Right cardiac atrium (tissue), 5 donors: ENCODE measurements around the gene CCDC92. TPM values are rescaled to one million over a fixed set of nuclear protein-coding genes. Genes with fewer than 3 reads are reported as not detected.

Experiments used
- ATAC-seq, 2 donors: fragments of 200-7000 bp; cut with Tn5 transposase; one replicate each; pipeline versions ENCODE4 v1.8.0 to v1.9.1; 2020; ENCODE audit warnings: moderate library complexity in 2 of 2, mild to moderate bottlenecking in 1 of 2
- DNase-seq, 3 donors: peaks; one replicate each; pipeline ENCODE4 v3.0.0-alpha.2; 2020
- H3K27ac ChIP-seq: one replicate; pipeline ENCODE4 v1.5.1; 2013; ENCODE audit warnings: mild to moderate bottlenecking, low read length, control low read depth, moderate library complexity
- H3K27me3 ChIP-seq: one replicate; pipeline ENCODE4 v1.6.1; 2013; ENCODE audit not compliant: control insufficient read depth, insufficient read depth
- H3K4me1 ChIP-seq: one replicate; pipeline ENCODE4 v1.6.1; 2013; ENCODE audit warnings: low read length; ENCODE audit not compliant: control insufficient read depth, insufficient read depth
- H3K4me3 ChIP-seq: one replicate; pipeline ENCODE4 v1.5.1; 2013; ENCODE audit warnings: low read length, control low read depth
- H3K9me3 ChIP-seq: one replicate; pipeline ENCODE4 v1.6.1; 2013; ENCODE audit warnings: low read length; ENCODE audit not compliant: control insufficient read depth
- WGBS: extraction: QIAGEN DNeasy Blood & Tissue Kit; methylation state at CpG from one replicate; pipeline ENCODE4 v1.1.7; 2013; 5-methylcytosine and 5-hydroxymethylcytosine counted together
- intact Hi-C, 4 donors: fragments of 100-400 bp; cut with DNase I; formaldehyde crosslinking; loops; one replicate each; pipeline versions ENCODE4 v1.11.0 to v1.14.0; 2022 to 2023
- polyA plus RNA-seq: library from polyadenylated mRNA; stranded (reverse); fragments of 200-250 nt; gene quantifications from one replicate; pipeline ENCODE4 v1.2.3, GENCODE V29; 2013
- total RNA-seq, 4 donors: library from RNA; stranded (reverse); fragmentation: NEBNext Ultra II Directional; extraction: Animal tissue kit (Norgen Biotek cat#: 25700); gene quantifications; one replicate each; pipeline ENCODE4 v1.2.1, GENCODE V29; 2021
- donor health status: healthy with polysubstance abuse.
- donor health status: DM: no; HTN: yes; CAD: no.
- donor health status: DM: no; HTN: no; CAD: no.
- donor health status: DM: no; HTN: yes; CAD: no; lungs with severe emphysema.
- donor health status: DM: yes; HTN: yes; CAD: no.

The CCDC92 gene
- total and polyA plus RNA-seq, 5 donors, result 47.5 to 80.0 (median 53.0) TPM

DNA sequence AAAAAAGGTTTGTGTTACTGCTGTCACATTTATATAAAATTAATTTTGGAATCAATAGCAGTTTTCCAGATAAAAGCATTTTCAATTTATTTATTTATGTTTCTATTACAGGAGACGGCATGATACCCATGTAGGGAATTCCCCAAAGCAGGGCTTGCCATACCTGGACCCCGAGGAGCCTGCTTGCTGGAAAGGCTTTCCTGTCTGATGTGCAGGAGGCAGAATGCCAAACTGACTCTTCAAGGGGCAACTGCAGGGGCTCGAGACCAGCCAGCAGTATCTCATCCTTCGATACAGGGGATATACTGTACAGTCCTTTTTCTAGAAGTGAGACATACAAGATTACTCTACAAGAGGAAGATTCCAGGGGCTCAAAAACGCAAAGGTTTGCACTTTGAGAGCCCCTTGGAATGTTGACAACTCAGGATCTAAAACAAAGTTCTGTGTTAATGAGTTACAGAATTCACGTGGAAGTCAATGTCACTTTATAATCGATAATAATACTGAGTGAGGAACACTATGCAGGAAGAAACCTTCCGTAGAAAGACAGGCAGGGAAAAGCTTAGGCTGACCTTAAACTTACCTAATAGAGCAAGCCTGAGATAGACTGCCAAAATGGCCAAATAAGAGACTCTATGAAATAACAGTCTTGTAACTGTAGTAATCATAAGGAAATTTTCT is 38.9 kb upstream of the CCDC92 start:
- intact Hi-C loops, result no loop called here
- Histone ChIP-seq H3K27ac (no peak overlapping the region), H3K9me3 (no peaks in the 10 kb centered on the region), H3K27me3 (no peaks in the 10 kb centered on the region), H3K4me1 (peaks cover 8% of the 10 kb centered on the region), H3K4me3 (no peak overlapping the region)
- 82% methylated on average over 8 of the region's 8 CpGs for WGBS
- ATAC-seq (no peak), DNase-seq (no peak)

DNA sequence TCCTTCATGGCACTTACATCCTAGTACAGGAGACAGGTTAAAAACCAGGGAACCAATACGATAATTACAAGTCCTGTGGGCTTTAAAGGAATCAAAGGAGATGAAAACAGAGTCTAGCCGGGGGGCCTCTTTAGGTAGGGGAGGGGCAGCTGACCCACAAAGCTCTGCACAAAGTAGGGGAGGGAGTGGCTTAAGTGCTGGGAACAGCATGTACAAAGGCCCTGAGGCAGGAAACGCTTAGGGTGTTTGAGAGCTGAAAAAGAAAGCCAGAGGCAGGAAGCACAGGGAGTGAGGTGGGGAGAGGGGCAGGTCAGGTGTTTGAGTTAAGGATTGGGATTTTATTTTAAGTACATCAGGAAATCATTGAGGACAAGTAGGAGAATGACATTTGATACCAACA is 38.1 kb upstream of the CCDC92 start:
- Histone ChIP-seq H3K27ac (no peak overlapping the region), H3K4me1 (peaks cover 11% of the 10 kb centered on the region), H3K4me3 (no peak overlapping the region), H3K27me3 (no peaks in the 10 kb centered on the region), H3K9me3 (no peaks in the 10 kb centered on the region)
- intact Hi-C loops, result no loop called here
- DNase-seq (no peak), ATAC-seq (no peak)
- WGBS, result 88% methylated on average over 3 of the region's 3 CpGs

DNA sequence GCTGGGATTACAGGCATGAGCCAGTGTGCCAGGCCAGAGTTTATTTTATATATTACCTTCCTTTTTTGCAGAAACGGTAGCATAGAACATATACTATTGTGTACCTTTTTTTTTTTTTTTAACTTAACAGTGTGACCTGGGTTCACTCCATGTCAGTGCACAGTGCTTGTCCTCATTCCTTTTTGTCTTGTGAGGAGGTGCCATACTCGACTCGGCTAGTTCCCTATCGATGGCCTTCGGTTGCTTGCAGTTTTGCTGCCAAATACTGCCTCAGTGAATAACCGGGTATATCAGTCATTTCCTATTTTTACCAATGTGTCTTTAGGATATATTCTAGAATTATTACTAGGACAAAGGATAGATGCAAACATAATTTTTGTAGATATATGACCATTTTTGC is 37.1 kb upstream of the CCDC92 start:
- 66% methylated on average over 6 of the region's 6 CpGs for WGBS
- Histone ChIP-seq H3K27ac (no peak overlapping the region), H3K4me1 (peaks cover 11% of the 10 kb centered on the region), H3K27me3 (no peaks in the 10 kb centered on the region), H3K4me3 (no peak overlapping the region), H3K9me3 (no peaks in the 10 kb centered on the region)
- intact Hi-C loops, result no loop called here
- DNase-seq (no peak), ATAC-seq (no peak)

DNA sequence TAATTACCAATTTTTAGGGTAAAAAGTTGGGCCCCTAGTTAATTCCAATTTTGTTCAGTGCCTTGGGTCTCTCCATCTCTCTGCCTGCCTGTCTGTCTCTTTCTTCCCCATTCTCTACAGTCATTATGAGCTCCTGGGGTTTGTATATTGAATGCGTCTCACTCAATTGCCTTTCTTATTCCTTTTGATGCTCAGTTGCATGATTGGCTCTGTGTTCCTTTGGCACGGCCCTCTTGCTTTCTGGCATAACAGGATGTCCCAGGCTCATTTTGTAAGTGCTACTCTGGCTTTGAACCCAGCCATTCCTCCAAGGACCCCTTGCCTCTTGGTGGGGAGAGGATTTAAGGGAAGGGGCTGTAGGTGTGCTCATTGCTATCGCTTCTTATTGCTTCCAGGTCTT is 36.0 kb upstream of the CCDC92 start:
- Histone ChIP-seq H3K27ac (peak overlapping the region; percentile 70), H3K4me1 (peaks cover 18% of the 10 kb centered on the region), H3K4me3 (no peak overlapping the region), H3K9me3 (no peaks in the 10 kb centered on the region), H3K27me3 (no peaks in the 10 kb centered on the region)
- ATAC-seq (peak in 1 of 2 donors; percentile 29), DNase-seq (peak in 1 of 3 donors; percentile 74)
- intact Hi-C loops, result no loop called here
- WGBS, result 64% methylated on average over 3 of the region's 3 CpGs

DNA sequence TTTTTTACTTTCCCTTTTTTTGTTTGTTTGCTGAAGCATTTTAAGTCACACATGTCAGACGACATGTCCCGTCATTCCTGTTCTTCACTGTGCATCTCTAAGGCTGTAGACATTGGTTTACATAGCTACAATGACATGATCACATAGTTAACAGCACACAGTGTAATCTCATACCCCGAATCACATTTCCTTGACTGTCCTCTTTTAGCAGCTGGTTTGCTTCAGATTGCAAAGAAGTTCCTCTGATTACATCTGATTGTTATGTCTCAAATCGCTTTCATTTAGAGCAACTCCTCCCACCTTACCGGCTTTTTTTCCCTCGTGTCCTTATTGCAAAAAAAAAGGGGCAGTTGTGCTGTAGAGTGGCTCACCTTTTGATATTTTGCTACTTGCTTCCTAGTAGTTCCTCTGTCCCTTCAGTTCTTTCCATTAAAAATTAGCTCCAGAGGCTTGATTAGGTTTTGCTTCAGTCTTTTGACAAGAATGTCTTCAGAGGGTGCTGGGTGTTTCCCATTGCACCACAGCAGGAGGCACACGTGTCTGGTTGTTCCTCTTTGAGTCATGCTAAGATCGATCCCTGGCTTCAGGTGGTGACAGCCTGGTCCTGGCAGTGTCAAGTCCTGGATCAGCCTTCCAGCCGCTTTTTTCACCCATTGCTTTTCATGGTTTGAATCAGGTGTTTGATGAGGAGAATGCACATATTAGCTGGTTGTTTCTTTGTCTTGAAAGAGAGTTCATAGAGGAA is 35.4 kb upstream of the CCDC92 start:
- Histone ChIP-seq H3K9me3 (no peaks in the 10 kb centered on the region), H3K4me1 (peaks cover 18% of the 10 kb centered on the region), H3K4me3 (no peak overlapping the region), H3K27me3 (no peaks in the 10 kb centered on the region), H3K27ac (no peak overlapping the region)
- WGBS, result 49% methylated on average over 9 of the region's 9 CpGs
- ATAC-seq (no peak), DNase-seq (no peak)
- intact Hi-C loops, result no loop called here

DNA sequence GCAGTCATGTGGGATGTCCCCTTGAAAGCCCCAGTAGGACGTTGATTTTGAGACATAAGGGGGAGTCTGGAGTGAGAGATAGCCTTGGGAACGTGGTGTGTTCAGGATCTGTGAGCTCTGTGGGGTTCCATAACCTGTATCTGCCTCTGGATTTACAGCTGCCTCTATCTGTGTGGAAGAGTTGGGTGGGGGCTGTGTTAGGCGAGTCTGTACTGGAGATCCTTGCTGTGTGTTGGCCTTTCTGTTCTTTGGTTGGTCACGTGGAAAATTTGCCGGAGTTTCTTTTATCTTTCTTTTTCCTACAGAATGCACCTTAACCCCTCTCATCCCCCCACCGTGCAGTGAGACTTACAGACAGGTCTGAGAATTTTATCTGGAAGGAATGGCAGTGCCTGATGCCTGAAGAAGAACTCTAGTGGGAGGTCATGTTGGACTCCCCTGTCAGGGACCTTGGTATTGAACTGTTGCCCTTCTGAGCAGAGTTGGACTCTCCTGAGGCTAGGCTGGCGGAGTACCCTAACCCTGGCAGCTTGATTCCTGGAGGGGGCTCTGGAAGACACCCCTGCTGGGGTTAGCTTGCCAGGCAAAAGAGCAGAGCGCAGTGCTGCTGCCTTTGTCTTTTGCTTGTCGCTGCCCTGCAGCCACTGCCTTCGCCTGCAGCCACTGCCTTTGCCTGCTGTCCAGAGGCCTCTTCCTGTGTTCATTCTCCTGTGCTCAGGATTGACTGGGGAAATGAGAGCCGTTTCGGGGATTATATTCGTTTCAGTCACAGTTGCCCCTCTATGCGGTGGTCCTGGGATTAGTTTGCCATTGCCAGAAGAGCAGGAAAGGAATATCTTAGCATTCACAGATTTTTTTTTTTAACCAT is 34.4 kb upstream of the CCDC92 start:
- intact Hi-C loops, result no loop called here
- ATAC-seq (no peak), DNase-seq (no peak)
- peaks cover 24% of the 10 kb centered on the region for H3K4me1 ChIP-seq
- no peaks in the 10 kb centered on the region for H3K27me3 ChIP-seq
- WGBS, result 69% methylated on average over 14 of the region's 14 CpGs
- H3K4me3 ChIP-seq, result no peak overlapping the region
- no peaks in the 10 kb centered on the region for H3K9me3 ChIP-seq
- H3K27ac ChIP-seq, result no peak overlapping the region

DNA sequence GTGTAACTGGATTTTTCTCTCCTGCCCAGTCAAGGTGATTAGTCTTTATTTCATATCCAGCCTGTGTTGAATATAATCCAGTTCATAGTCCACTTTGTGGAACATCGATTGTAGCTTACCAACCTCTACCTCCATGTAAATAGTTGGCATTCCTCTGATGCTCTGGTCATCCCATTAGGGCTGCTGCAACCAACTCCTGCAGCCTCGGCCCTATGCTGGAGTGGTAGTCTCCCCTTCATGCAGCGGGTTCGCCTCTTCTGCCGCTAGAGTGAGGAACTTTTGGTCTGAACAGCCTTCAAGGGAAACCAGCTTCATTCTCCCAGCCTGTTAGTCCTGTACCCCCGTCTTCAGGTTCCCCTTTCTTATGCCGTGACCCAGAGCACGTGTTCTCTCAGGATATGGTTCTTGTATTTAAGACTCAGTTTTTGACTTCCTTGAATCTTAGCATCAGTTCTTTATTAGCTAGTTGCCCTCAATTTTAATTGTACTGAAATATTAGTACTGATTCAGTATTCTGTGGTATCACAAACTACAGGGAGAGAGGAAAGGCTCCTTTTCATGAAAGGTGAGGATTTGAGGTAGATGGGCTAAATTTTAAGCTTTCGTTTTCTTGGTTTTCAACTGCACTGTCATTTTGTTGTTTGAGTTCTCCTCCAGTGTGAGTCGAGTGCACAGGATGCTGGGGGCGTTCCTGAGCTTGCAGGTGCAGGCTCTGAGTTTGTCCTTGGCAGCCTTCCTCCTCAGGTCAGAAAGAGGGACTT is 33.6 kb upstream of the CCDC92 start:
- H3K4me3 ChIP-seq, result no peak overlapping the region
- 76% methylated on average over 11 of the region's 11 CpGs for WGBS
- ATAC-seq (no peak), DNase-seq (no peak)
- H3K27ac ChIP-seq, result no peak overlapping the region
- H3K4me1 ChIP-seq, result peaks cover 27% of the 10 kb centered on the region
- intact Hi-C loops, result no loop called here
- H3K9me3 ChIP-seq, result no peaks in the 10 kb centered on the region
- H3K27me3 ChIP-seq, result no peaks in the 10 kb centered on the region

DNA sequence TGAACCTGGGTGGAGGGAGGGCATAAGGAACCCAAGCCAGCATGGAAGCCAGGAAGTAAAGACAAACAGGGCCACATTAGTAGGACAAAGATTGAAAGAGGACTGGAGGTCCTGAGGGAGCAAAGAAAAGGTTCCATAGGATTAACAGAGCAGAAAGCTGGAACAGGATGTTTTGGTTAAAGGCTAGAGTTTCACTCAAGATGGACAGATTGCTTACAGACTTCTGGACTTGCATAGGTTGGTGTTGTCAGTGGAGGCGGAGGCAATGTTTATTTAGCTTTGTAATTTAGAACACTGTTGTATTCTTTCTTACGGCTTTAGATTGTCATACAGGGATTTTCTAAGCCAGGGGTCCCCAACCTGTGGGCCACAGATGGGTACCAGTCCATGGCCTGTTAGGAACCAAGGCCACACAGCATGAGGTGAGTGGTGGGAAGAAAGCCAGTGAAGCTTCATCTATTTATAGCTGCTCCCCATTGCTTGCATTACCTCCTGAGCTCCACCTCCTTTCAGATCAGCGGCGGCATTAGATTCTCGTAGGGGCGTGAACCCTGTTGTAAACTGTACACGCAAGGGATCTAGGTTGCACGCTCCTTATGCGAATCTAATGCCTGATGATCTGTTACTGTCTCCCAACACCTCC is 31.7 kb upstream of the CCDC92 start:
- Histone ChIP-seq H3K4me1 (peaks cover 27% of the 10 kb centered on the region), H3K27ac (no peak overlapping the region)
- ATAC-seq, result no peak

DNA sequence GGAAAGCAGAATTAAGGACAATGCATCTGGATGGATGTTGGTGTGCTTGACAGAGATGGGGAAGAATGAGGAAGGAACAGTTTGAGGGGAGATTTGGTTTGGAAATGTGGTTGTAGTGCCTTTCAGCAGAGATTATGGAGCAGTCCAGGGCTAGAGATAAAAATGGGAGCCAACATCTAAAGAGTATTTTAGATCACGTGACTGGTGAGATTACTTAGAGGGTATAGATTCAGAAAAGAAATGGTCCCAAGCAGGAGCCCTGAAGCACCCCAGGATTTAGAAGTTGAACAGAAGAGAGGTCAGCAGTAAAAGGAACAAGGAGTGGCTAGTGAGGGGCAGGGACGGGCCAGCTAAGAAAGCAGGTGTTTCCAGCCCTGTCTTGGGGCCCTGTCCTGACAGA is 30.0 kb upstream of the CCDC92 start:
- Histone ChIP-seq H3K4me3 (no peak overlapping the region), H3K4me1 (peaks cover 28% of the 10 kb centered on the region), H3K27ac (no peak overlapping the region), H3K9me3 (no peaks in the 10 kb centered on the region), H3K27me3 (no peaks in the 10 kb centered on the region)
- ATAC-seq (no peak), DNase-seq (no peak)
- intact Hi-C loops, result no loop called here
- 44% methylated on average over 2 of the region's 2 CpGs for WGBS

More for the DNA sequence above, 31.7 kb upstream of the CCDC92 start:
- no peak for DNase-seq
- intact Hi-C loops, result no loop called here
- no peaks in the 10 kb centered on the region for H3K9me3 ChIP-seq
- H3K4me3 ChIP-seq, result no peak overlapping the region
- WGBS, result 90% methylated on average over 9 of the region's 9 CpGs
- H3K27me3 ChIP-seq, result no peaks in the 10 kb centered on the region

DNA sequence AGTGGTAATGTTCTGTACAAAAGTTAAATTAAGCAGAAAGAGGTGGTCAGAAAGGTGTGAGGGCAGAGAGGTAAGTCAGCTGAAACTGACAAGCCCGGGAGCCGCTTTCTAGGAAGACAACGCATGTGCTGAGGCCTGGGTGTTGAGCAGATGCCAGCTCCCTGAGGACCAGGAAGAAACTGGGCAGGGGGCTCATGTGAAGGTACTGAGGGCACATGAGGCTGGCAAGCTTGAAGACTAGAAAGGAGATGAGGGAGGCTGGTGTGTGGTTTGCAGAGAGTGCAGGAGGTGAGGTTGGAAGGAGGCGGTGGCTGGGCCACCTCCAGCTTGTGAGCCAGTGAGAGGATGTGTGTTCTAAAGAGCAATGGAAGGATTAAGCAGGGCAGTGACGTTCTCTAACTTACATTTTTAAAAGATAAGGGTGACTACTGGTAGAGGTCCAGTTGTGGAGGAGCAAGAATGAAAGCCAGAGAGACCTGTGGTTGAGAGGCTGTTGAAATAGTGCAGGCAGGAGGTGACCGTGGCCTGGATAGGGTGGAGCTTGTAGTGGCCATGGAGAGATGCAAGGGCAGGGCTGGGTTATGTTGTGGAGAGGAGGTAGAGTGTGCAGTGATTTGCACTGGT is 29.5 kb upstream of the CCDC92 start:
- Histone ChIP-seq H3K4me3 (no peak overlapping the region), H3K27ac (no peak overlapping the region), H3K9me3 (no peaks in the 10 kb centered on the region), H3K4me1 (peaks cover 32% of the 10 kb centered on the region), H3K27me3 (no peaks in the 10 kb centered on the region)
- 78% methylated on average over 6 of the region's 6 CpGs for WGBS
- DNase-seq (no peak), ATAC-seq (peak in 1 of 2 donors; percentile 27)
- intact Hi-C loops, result no loop called here
